OCI-LY1 (cell line): ENCODE results near the gene EIF2A.

Source experiments
- H2AFZ ChIP-seq: fragments of 200-600 bp; sonication (generic), shearing (Covaris generic); 2 replicates; pipeline ENCODE4 v1.6.0; 2014; ENCODE audit warnings: antibody characterized with exemption, mild to moderate bottlenecking, low read length
- H3F3A ChIP-seq: fragments of 200-600 bp; sonication (generic), shearing (Covaris generic); 2 replicates; pipeline ENCODE4 v1.6.0; 2014; ENCODE audit warnings: mild to moderate bottlenecking, antibody characterized with exemption, low read length, moderate library complexity; ENCODE audit not compliant: insufficient read depth
- H3K27ac ChIP-seq: fragments of 200-600 bp; sonication (generic); 2 replicates; pipeline ENCODE4 v1.5.1; 2014; ENCODE audit warnings: low read length, mixed run types, mild to moderate bottlenecking, low read depth; ENCODE audit not compliant: poor library complexity, severe bottlenecking
- H3K27me3 ChIP-seq: fragments of 200-600 bp; sonication (generic); 2 replicates; pipeline ENCODE4 v1.6.0; 2014; ENCODE audit warnings: antibody characterized with exemption, mild to moderate bottlenecking, low read length, moderate library complexity; ENCODE audit not compliant: insufficient read depth
- H3K36me3 ChIP-seq: fragments of 200-600 bp; sonication (generic); 2 replicates; pipeline ENCODE4 v1.6.1; 2014; ENCODE audit warnings: mild to moderate bottlenecking, antibody characterized with exemption, low read length, moderate library complexity, mixed read lengths; ENCODE audit not compliant: insufficient read depth
- H3K4me1 ChIP-seq: fragments of 200-600 bp; sonication (generic); 2 replicates; pipeline ENCODE4 v1.5.1; 2014; ENCODE audit warnings: mild to moderate bottlenecking, low read length, moderate library complexity; ENCODE audit not compliant: insufficient read depth, severe bottlenecking
- H3K4me2 ChIP-seq: fragments of 200-600 bp; sonication (generic), shearing (Covaris generic); 2 replicates; pipeline ENCODE4 v1.6.1; 2014; ENCODE audit warnings: low read length
- H3K4me3 ChIP-seq: fragments of 200-600 bp; sonication (generic); 2 replicates; pipeline ENCODE4 v1.5.1; 2014; ENCODE audit warnings: low read length, low read depth, mild to moderate bottlenecking, mixed read lengths; ENCODE audit not compliant: poor library complexity, severe bottlenecking
- H3K79me2 ChIP-seq: fragments of 200-600 bp; shearing (Covaris generic); 2 replicates; pipeline ENCODE4 v1.6.1; 2016; ENCODE audit warnings: mixed run types, low read length, mixed read lengths; ENCODE audit not compliant: insufficient read depth
- H3K9ac ChIP-seq: fragments of 200-600 bp; sonication (generic), shearing (Covaris generic); 2 replicates; pipeline ENCODE4 v1.6.1; 2014; ENCODE audit warnings: mild to moderate bottlenecking, low read length, mixed read lengths
- H3K9me2 ChIP-seq: fragments of 200-600 bp; sonication (generic), shearing (Covaris generic); 2 replicates; pipeline ENCODE4 v1.6.1; 2014; ENCODE audit warnings: low read depth, mild to moderate bottlenecking, low read length, mixed read lengths
- H3K9me3 ChIP-seq: fragments of 200-600 bp; shearing (Covaris generic); 2 replicates; pipeline ENCODE4 v1.6.1; 2014; ENCODE audit warnings: low read length, mixed read lengths
- H4K20me1 ChIP-seq: fragments of 200-600 bp; sonication (generic), shearing (Covaris generic); 2 replicates; pipeline ENCODE4 v1.6.0; 2016; ENCODE audit warnings: mild to moderate bottlenecking, low read length; ENCODE audit not compliant: insufficient read depth
- EZH2 ChIP-seq: fragments of 200-600 bp; sonication (generic), shearing (Covaris generic); IDR thresholded peaks from 2 replicates; pipeline ENCODE4 v1.8.0; 2017; ENCODE audit warnings: borderline replicate concordance, mixed run types, mild to moderate bottlenecking, antibody characterized with exemption, low read length, moderate library complexity, mixed read lengths
- TF ChIP-seq, protein P1 (sequence below): fragments of 200-600 bp; sonication (generic), shearing (Covaris generic); IDR thresholded peaks from 2 replicates; pipeline ENCODE4 v1.5.1; 2017; ENCODE audit warnings: mild to moderate bottlenecking, antibody characterized with exemption, low read length, moderate library complexity, mixed read lengths

Gene EIF2A

DNA sequence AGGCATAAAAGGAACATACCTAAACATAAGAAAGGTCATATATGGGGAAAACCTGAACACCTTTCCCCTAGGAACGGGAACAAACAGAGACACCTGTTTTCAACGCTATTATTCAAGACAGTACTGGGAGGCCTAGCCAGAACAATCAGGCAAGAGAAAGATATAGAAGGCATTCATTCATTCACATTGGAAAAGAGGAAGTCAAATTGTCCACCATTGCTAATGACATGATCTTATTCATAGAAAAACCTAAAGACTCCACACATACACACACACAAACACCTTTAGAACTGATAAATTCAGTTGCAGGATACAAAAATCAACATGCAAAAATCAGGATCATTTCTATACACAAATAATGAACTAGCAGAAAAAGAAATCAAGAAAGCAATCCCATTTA, 36.8 kb upstream of the EIF2A start:
- Histone ChIP-seq H3K9ac (no peak overlapping the region), H2AFZ (no peak overlapping the region), H3K4me2 (no peak overlapping the region), H3K79me2 (no peaks in the 10 kb centered on the region), H3K9me3 (no peaks in the 10 kb centered on the region), H3K36me3 (no peaks in the 10 kb centered on the region), H3F3A (no peaks in the 10 kb centered on the region), H4K20me1 (no peaks in the 10 kb centered on the region), H3K4me3 (no peak overlapping the region), H3K27me3 (no peaks in the 10 kb centered on the region), H3K27ac (no peak overlapping the region), H3K9me2 (no peaks in the 10 kb centered on the region), H3K4me1 (no peaks in the 10 kb centered on the region)
- no peak for TF ChIP-seq EZH2
- TF ChIP-seq, protein P1, sequence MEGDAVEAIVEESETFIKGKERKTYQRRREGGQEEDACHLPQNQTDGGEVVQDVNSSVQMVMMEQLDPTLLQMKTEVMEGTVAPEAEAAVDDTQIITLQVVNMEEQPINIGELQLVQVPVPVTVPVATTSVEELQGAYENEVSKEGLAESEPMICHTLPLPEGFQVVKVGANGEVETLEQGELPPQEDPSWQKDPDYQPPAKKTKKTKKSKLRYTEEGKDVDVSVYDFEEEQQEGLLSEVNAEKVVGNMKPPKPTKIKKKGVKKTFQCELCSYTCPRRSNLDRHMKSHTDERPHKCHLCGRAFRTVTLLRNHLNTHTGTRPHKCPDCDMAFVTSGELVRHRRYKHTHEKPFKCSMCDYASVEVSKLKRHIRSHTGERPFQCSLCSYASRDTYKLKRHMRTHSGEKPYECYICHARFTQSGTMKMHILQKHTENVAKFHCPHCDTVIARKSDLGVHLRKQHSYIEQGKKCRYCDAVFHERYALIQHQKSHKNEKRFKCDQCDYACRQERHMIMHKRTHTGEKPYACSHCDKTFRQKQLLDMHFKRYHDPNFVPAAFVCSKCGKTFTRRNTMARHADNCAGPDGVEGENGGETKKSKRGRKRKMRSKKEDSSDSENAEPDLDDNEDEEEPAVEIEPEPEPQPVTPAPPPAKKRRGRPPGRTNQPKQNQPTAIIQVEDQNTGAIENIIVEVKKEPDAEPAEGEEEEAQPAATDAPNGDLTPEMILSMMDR, result no peak

DNA sequence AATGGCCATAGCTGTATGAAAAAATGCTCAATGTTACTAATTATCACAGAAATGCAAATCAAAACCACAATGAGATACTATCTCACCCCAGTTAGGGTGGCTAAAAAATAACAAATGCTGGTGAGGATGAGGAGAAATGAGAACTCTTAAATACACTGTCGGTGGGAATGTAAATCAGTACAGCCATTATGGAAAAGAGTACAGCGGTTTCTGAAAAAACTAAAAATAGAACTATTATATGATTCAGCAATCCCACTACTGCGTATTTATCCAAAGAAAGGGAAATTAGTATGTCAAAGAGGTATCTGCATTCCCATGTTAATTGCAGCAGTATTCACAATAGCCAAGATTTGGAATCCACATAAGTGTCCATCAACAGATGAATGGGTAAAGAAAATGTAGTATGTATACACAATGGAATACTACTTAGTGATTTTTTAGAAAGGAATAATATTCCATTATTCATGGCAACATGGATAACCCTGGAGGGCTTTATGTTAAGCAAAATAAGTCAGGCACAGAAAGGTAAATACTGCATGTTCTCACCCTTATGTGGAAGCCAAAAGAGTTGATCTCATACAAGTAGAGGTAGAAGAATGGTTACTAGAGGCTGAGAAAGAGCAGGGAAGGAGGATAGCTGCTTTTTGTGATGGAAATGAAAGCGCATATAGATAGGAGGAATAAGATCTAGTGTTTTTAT, 35.3 kb upstream of the EIF2A start:
- Histone ChIP-seq H4K20me1 (no peaks in the 10 kb centered on the region), H3K27ac (no peak overlapping the region), H3K27me3 (no peaks in the 10 kb centered on the region), H3F3A (no peaks in the 10 kb centered on the region), H2AFZ (no peak overlapping the region), H3K79me2 (no peaks in the 10 kb centered on the region), H3K9ac (no peak overlapping the region), H3K4me2 (no peak overlapping the region), H3K9me2 (no peaks in the 10 kb centered on the region), H3K9me3 (no peaks in the 10 kb centered on the region), H3K4me3 (no peak overlapping the region), H3K4me1 (no peaks in the 10 kb centered on the region), H3K36me3 (no peaks in the 10 kb centered on the region)
- TF ChIP-seq, protein P1, result no peak
- TF ChIP-seq EZH2, result no peak

DNA sequence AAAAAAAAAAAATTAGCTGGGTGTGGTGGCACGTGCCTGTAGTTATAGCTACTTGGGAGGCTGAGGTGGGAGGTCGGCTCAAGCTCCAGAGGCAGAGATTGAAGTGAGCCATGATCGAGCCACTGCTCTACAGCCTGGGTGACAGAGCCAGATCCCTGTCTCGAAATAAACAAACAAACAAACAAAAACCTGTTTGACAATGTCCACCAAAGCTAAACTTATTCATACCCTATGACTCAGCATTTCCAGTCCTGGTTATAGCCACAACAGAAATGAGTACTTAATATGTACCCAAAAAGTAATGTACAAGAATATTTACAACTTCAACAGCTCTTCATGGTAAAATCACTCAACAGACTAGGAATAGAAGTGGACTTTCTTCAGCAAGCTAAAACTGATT, 31.4 kb upstream of the EIF2A start:
- H3K4me1 ChIP-seq, result no peaks in the 10 kb centered on the region
- no peak overlapping the region for H2AFZ ChIP-seq
- no peak overlapping the region for H3K4me3 ChIP-seq
- peaks cover 4% of the 10 kb centered on the region; the same call in 1 of the 2 replicates for H3K9me3 ChIP-seq
- H4K20me1 ChIP-seq, result no peaks in the 10 kb centered on the region
- H3K9ac ChIP-seq, result no peak overlapping the region
- no peak overlapping the region for H3K4me2 ChIP-seq
- no peak for TF ChIP-seq EZH2
- no peaks in the 10 kb centered on the region for H3K9me2 ChIP-seq
- no peaks in the 10 kb centered on the region for H3K79me2 ChIP-seq
- H3K36me3 ChIP-seq, result no peaks in the 10 kb centered on the region
- H3K27ac ChIP-seq, result no peak overlapping the region
- no peaks in the 10 kb centered on the region for H3K27me3 ChIP-seq
- H3F3A ChIP-seq, result no peaks in the 10 kb centered on the region

DNA sequence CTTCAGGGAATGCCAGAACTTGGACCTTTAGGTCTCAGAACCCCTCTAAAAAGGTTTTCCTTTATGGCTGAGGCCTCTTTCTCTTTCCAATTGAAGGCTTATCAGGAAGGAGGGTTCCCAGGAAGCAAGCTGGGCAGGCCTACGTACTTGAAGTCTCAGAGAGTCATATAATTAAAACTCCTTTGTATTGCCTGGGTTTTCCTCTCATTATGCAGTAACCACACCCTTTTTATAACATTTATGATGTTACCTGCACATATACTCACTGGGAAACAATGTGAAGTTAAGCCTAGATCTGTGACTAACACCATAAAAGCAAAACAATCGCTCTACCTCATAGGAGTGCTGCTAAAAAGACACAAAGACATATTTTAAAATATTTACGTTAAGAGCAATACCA, 27.6 kb upstream of the EIF2A start:
- Histone ChIP-seq H3K9me3 (peaks cover 4% of the 10 kb centered on the region; the same call in 1 of the 2 replicates), H3K27me3 (no peaks in the 10 kb centered on the region), H3K36me3 (no peaks in the 10 kb centered on the region), H3K9me2 (no peaks in the 10 kb centered on the region), H3K9ac (no peak overlapping the region), H3K79me2 (no peaks in the 10 kb centered on the region), H3K4me2 (no peak overlapping the region), H3K4me3 (no peak overlapping the region), H4K20me1 (no peaks in the 10 kb centered on the region), H2AFZ (no peak overlapping the region), H3K27ac (no peak overlapping the region), H3F3A (no peaks in the 10 kb centered on the region), H3K4me1 (no peaks in the 10 kb centered on the region)
- no peak for TF ChIP-seq EZH2
- TF ChIP-seq, protein P1, result no peak
